Fibroblast of the aortic adventitia (primary cell): ENCODE measurements around the gene PPP1R37. TPM values are rescaled to one million over a fixed set of nuclear protein-coding genes. Genes with fewer than 3 reads are reported as not detected.

ENCODE experiments used
- DNase-seq: peaks from one replicate; pipeline ENCODE4 v3.0.0-alpha.2; 2010; ENCODE audit warnings: low read depth
- H3K4me3 ChIP-seq: 2 replicates; pipeline ENCODE4 v1.5.1; 2011; ENCODE audit warnings: low read depth, mild to moderate bottlenecking, control low read depth, low read length, moderate library complexity
- CTCF ChIP-seq: IDR thresholded peaks from 2 replicates; pipeline ENCODE4 v1.5.1; 2011; ENCODE audit warnings: mild to moderate bottlenecking, low read length, control low read depth, inconsistent platforms; ENCODE audit not compliant: insufficient read depth
- small RNA-seq: library from RNA; depleted of rRNA; stranded (forward); fragments of <200 nt; gene quantifications from one replicate; pipeline ENCODE3, GENCODE V24; 2012
- total RNA-seq: library from RNA; depleted of rRNA; stranded (reverse); fragments of >200 nt; gene quantifications from 2 replicates; pipeline ENCODE4 v1.2.3, GENCODE V29; 2012; ENCODE audit warnings: low replicate concordance

The PPP1R37 gene
- total RNA-seq, 1 donor: 28.0 TPM

DNA sequence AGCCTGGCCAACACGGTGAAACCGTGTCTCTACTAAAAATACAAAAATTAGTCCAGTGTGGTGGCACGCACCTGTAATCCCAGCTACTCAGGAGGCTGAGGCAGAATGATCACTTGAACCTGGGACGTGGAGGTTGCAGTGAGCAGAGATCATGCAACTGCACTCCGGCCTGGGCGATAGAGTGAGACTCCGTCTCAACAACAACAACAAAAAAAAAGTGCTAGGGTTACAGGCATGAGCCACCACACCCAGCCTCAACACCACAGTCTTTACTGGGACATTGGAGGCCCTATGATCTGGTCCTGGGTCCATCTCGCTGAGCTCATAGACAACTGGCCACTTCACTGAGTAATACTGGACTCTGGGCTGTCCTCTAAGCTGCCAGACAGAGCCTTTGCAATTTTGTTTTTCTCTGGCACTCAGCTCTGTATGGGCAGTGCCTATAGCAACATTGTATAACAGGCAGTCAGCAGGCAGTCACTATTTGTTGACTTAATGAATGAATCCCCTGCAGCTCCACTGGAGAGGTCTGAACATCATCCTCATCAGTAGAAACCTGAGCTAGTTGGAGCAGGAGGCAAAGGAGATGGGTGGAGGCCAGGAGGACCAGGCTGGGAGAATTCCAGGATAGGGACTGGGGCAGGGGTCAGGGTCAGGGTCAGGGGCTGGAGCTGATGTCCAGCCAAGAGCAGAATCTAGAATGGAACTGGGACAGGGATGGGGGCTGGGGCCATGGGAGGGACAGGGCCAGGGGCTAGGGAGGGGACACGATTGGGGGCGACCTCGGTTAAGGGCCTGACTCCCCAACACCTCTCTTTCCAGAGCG, 93.7 kb downstream of the PPP1R37 start:
- DNase-seq: no peak
- H3K4me3 ChIP-seq: no peak overlapping the region
- TF ChIP-seq CTCF: no peak

GRCh38 chr19:45187421-45188100, 94.6 kb downstream of the PPP1R37 start:
- no peak overlapping the region for H3K4me3 ChIP-seq
- no peak for DNase-seq
- peak; percentile 53 for TF ChIP-seq CTCF

GRCh38 chr19:45189971-45190370, 97.0 kb downstream of the PPP1R37 start:
- H3K4me3 ChIP-seq: no peak overlapping the region
- DNase-seq: no peak
- no peak for TF ChIP-seq CTCF

- H3K4me3 ChIP-seq: no peak overlapping the region
- DNase-seq: no peak
- no peak for TF ChIP-seq CTCF
Observed at GRCh38 chr19:45191375-45191774, 98.4 kb downstream of the PPP1R37 start.

DNA sequence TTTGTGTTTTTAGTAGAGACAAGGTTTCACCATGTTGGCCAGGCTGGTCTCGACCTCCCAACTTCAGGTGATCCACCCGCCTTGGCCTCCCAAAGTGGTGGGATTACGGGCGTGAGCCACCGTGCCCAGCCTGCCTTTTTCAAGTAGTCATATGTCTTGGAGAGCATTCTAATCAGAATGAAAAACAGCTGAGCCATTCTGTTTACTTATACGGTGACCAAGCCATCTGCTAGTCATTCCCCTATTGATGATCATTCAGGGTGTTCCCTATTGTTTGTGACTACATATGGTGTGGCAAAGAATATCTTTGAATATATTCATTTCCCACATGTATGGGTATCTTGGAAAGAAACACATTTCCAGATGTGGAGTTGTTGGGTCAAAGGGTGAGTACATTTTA, 102.8 kb downstream of the PPP1R37 start:
- no peak for DNase-seq
- no peak overlapping the region for H3K4me3 ChIP-seq
- no peak for TF ChIP-seq CTCF

Small RNA genes lying within 50 kb of the gene (small RNA-seq; reads per million reads assigned to genes)
- gene RNU6-611P: not detected

Other genes with a start within 250 kb of the PPP1R37 start
- 22.1 and 40.3 TPM in 2 replicates for gene NECTIN2, start 246.9 kb upstream of the PPP1R37 start, total RNA-seq
- gene TOMM40, start 201.9 kb upstream of the PPP1R37 start, total RNA-seq: 8.7 and 30.2 TPM in 2 replicates
- 1.6 and 309 TPM in 2 replicates for gene APOE, start 187.4 kb upstream of the PPP1R37 start, total RNA-seq
- 1.7 and 52.6 TPM in 2 replicates for gene APOC1, start 178.6 kb upstream of the PPP1R37 start, total RNA-seq
- gene APOC4, start 150.9 kb upstream of the PPP1R37 start, total RNA-seq: not detected in 2 replicates
- not detected in 2 replicates for gene APOC2, start 147.1 kb upstream of the PPP1R37 start, total RNA-seq
- gene CLPTM1, start 137.8 kb upstream of the PPP1R37 start, total RNA-seq: 11.4 and 39.0 TPM in 2 replicates
- gene RELB, start 91.7 kb upstream of the PPP1R37 start, total RNA-seq: 3.4 and 5.9 TPM in 2 replicates
- gene CLASRP, start 54.1 kb upstream of the PPP1R37 start, total RNA-seq: 14.1 and 32.4 TPM in 2 replicates
- gene ZNF296, start 16.7 kb upstream of the PPP1R37 start, total RNA-seq: 0.27 TPM in 1 of 2 replicates, not detected in the other
- gene GEMIN7, start 13.9 kb upstream of the PPP1R37 start, total RNA-seq: 12.6 and 16.0 TPM in 2 replicates
- 0.25 and 0.36 TPM in 2 replicates for gene NKPD1, start 67.8 kb downstream of the PPP1R37 start, total RNA-seq
- gene TRAPPC6A, start 85.1 kb downstream of the PPP1R37 start, total RNA-seq: 6.9 and 10.1 TPM in 2 replicates
- gene BLOC1S3, start 85.6 kb downstream of the PPP1R37 start, total RNA-seq: 7.7 and 16.1 TPM in 2 replicates
- under 0.01 TPM in 1 of 2 replicates, not detected in the other for gene EXOC3L2, start 152.2 kb downstream of the PPP1R37 start, total RNA-seq
- gene MARK4, start 158.1 kb downstream of the PPP1R37 start, total RNA-seq: 9.8 and 17.1 TPM in 2 replicates
- not detected in 2 replicates for gene CKM, start 229.7 kb downstream of the PPP1R37 start, total RNA-seq
- not detected in 2 replicates for gene KLC3, start 247.6 kb downstream of the PPP1R37 start, total RNA-seq